Type B pancreatic cell (in vitro differentiated cells): ENCODE data around the gene RHPN2. TPM values are rescaled to one million over a fixed set of nuclear protein-coding genes. Genes with fewer than 3 reads are reported as not detected.

ENCODE experiments used
- DNase-seq: peaks from one replicate; pipeline ENCODE4 v3.0.0; 2021; ENCODE audit warnings: mixed read lengths; ENCODE audit not compliant: unreplicated experiment; ENCODE audit errors: extremely low spot score
- H3K27ac Mint-ChIP-seq: 2 replicates; pipeline ENCODE4 v1.8.0; 2021; ENCODE audit warnings: mild to moderate bottlenecking, mixed read lengths
- H3K27me3 Mint-ChIP-seq: 2 replicates; pipeline ENCODE4 v1.8.0; 2021; ENCODE audit warnings: mixed read lengths
- H3K36me3 Mint-ChIP-seq: 2 replicates; pipeline ENCODE4 v1.8.0; 2021; ENCODE audit warnings: mixed read lengths
- H3K4me1 Mint-ChIP-seq: one replicate; pipeline ENCODE4 v1.8.0; 2021; ENCODE audit warnings: mixed read lengths; ENCODE audit not compliant: unreplicated experiment
- H3K4me3 Mint-ChIP-seq: 2 replicates; pipeline ENCODE4 v1.8.0; 2021; ENCODE audit warnings: mild to moderate bottlenecking, mixed read lengths
- H3K9me3 Mint-ChIP-seq: 2 replicates; pipeline ENCODE4 v1.8.0; 2021; ENCODE audit warnings: mixed read lengths
- CTCF ChIP-seq: fragments of 200-600 bp; sonication (generic); conservative IDR thresholded peaks from 2 replicates; pipeline ENCODE4 v1.5.0; 2021; ENCODE audit warnings: antibody characterized with exemption, mild to moderate bottlenecking
- total RNA-seq: library from RNA; stranded (reverse); gene quantifications from 2 replicates; pipeline ENCODE4 v1.2.1, GENCODE V29; 2021; ENCODE audit warnings: low replicate concordance

The RHPN2 gene
- total RNA-seq, 1 donor from 2014 or later = 31.6 TPM

DNA sequence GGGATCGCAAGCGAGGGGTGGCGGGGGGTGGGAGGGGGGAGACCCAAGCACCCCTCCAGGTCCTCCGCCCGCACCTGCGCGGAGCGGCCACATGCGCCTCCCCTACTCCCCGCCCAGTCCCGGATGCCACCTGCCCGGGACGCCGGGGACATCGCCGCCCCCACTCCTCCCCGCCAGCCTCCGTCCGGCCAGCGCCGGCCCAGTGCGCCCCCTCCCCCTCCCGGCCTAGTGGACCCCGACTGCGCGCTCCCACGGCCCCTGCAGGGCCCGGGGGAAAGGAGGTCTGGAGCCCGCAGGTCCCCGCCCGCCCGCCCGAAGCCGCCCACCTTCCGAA is 263 bp downstream of the RHPN2 start:
- no peak overlapping the region for H3K27ac Mint-ChIP-seq
- no peaks in the 10 kb centered on the region for H3K9me3 Mint-ChIP-seq
- peaks cover 7% of the 10 kb centered on the region for H3K36me3 Mint-ChIP-seq
- H3K4me3 Mint-ChIP-seq = peak overlapping the region; percentile 90
- H3K27me3 Mint-ChIP-seq = peaks cover 30% of the 10 kb centered on the region
- peaks cover 13% of the 10 kb centered on the region for H3K4me1 Mint-ChIP-seq
- DNase-seq = peak; percentile 71
- peak; percentile 36 for TF ChIP-seq CTCF

DNA sequence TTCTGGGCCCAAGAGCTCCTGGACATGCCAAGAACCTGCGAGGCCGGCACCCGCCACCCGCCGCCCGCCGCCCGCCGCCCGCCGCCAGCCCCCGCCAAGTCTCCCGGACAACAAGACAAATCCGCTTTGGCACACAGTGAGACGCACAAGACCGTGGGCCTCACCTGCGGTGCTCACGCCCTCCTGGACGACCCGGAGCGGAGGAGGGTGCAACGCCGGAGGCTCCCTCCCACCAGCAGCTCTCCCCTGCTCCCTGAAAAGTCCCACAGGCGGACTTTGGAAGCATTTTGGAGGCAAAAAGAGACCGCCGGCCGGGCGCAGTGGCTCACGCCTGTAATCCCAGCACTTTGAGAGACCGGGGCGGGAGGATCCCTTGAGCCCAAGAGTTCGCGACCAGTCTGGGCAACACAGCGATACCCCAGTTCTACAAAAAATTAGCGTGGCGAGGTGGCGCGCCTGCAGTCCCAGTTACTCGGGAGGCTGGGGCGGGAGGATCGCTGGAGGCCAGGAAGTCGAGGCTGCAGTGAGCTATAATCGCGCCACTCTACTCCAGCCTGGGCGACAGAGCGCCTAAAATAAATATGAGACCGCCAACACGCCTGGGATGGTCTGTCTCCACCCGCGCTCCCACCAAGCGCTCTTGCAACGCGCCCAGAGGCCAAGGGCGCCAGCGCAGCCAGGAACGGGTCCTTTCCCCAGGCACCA is 783 bp downstream of the RHPN2 start:
- peak; percentile 49 for TF ChIP-seq CTCF
- peak overlapping the region; percentile 87 for H3K27ac Mint-ChIP-seq
- H3K4me1 Mint-ChIP-seq = peaks cover 13% of the 10 kb centered on the region
- H3K36me3 Mint-ChIP-seq = peaks cover 8% of the 10 kb centered on the region
- peaks cover 31% of the 10 kb centered on the region for H3K27me3 Mint-ChIP-seq
- no peaks in the 10 kb centered on the region for H3K9me3 Mint-ChIP-seq
- no peak for DNase-seq
- peak overlapping the region; percentile 90 for H3K4me3 Mint-ChIP-seq

GRCh38 chr19:33063356-33063752 is 1.3 kb downstream of the RHPN2 start:
- peaks cover 8% of the 10 kb centered on the region for H3K36me3 Mint-ChIP-seq
- DNase-seq = no peak
- H3K9me3 Mint-ChIP-seq = no peaks in the 10 kb centered on the region
- peak overlapping the region; percentile 87 for H3K27ac Mint-ChIP-seq
- no peak for TF ChIP-seq CTCF
- H3K4me3 Mint-ChIP-seq = peak overlapping the region; percentile 90
- H3K4me1 Mint-ChIP-seq = peaks cover 13% of the 10 kb centered on the region
- H3K27me3 Mint-ChIP-seq = peaks cover 31% of the 10 kb centered on the region

GRCh38 chr19:33062902-33063301 is 1.8 kb downstream of the RHPN2 start:
- H3K4me3 Mint-ChIP-seq = peak overlapping the region; percentile 90
- no peak for DNase-seq
- H3K27ac Mint-ChIP-seq = peak overlapping the region; percentile 87
- H3K4me1 Mint-ChIP-seq = peaks cover 13% of the 10 kb centered on the region
- peaks cover 8% of the 10 kb centered on the region for H3K36me3 Mint-ChIP-seq
- no peak for TF ChIP-seq CTCF
- H3K27me3 Mint-ChIP-seq = peaks cover 31% of the 10 kb centered on the region
- no peaks in the 10 kb centered on the region for H3K9me3 Mint-ChIP-seq

DNA sequence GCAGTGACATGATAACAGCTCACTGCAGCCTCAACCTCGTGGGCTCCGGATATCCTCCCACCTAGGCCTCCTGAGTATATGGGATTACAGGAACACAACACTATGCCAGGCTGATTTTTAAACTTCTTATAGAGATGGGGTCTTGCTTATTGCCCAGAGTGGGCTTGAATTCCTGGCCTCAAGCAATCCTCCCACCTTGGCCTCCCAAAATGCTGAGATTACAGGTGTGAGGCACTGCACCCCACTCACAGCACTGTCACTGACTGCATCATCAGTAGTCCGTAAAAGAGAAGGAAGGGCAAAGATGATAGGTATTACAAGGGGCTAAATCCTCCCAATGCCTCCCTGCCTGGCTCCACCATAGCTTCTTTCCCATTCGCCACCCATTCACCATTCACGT is 4.1 kb downstream of the RHPN2 start:
- Mint-ChIP-seq H3K9me3 (no peaks in the 10 kb centered on the region), H3K27ac (peak overlapping the region; percentile 41), H3K27me3 (peaks cover 23% of the 10 kb centered on the region), H3K4me1 (peaks cover 16% of the 10 kb centered on the region), H3K36me3 (peaks cover 8% of the 10 kb centered on the region), H3K4me3 (peak overlapping the region; percentile 39)
- no peak for TF ChIP-seq CTCF
- DNase-seq = no peak
